ENCODE results near the gene DCAF4L1.

GRCh38 chr4:41999321-41999720, 17.8 kb downstream of the DCAF4L1 start:
- TF ChIP-seq POLR2A (IDR thresholded peaks at IDR 0.05), result no peak
- TF ChIP-seq CTCF (IDR thresholded peaks at IDR 0.05), result no peak
